Endothelial cell of umbilical vein (primary cell): ENCODE measurements around the gene SERGEF. TPM values are rescaled to one million over a fixed set of nuclear protein-coding genes. Genes with fewer than 3 reads are reported as not detected.

ENCODE experiments used
- BruUV-seq: library from RNA; stranded (reverse); fragments of 400-500 nt; replicated peaks from 2 replicates; lab custom pipeline; 2021; lab: Mats Ljungman, UMichigan
- CTCF ChIA-PET: fragments of 300-600, 350-600 bp; sonication (Branson Sonifier 250); formaldehyde crosslinking; loops from one replicate; lab custom pipeline; 2021; ENCODE audit warnings: antibody characterized with exemption, inconsistent platforms; lab: Charles Lee
- POLR2A ChIA-PET: fragments of 300-600, 350-600 bp; sonication (Branson Sonifier 250); formaldehyde crosslinking; loops from one replicate; lab custom pipeline; 2021; ENCODE audit warnings: antibody characterized with exemption, inconsistent platforms; lab: Charles Lee
- DNase-seq: peaks from one replicate; pipeline ENCODE4 v3.0.0-alpha.2; 2011; ENCODE audit warnings: low read depth, low spot score
- FAIRE-seq: peaks from 2 replicates; lab custom pipeline; 2011; peaks lifted over from hg19 to GRCh38; lab: Jason Lieb, UNC
- H2AFZ ChIP-seq: 2 replicates; pipeline ENCODE4 v1.6.0; 2012; ENCODE audit warnings: low read depth, low read length, control low read depth, inconsistent platforms
- H3K27ac ChIP-seq: 2 replicates; pipeline ENCODE4 v1.5.1; 2011; ENCODE audit warnings: low read depth, mild to moderate bottlenecking, control low read depth, low read length, moderate library complexity; ENCODE audit not compliant: insufficient read depth
- H3K27me3 ChIP-seq, 2 experiments: 2 replicates each; pipeline versions ENCODE4 v1.6.0 to v1.6.1; 2011; ENCODE audit warnings: low read length in 2 of 2, mixed read lengths in 1 of 2; ENCODE audit not compliant: control insufficient read depth in 2 of 2, insufficient read depth in 2 of 2
- H3K36me3 ChIP-seq, 2 experiments: 2 replicates in 1 of 2; 3 replicates in 1 of 2; pipeline ENCODE4 v1.5.1; 2011; ENCODE audit warnings: low read length in 2 of 2, mild to moderate bottlenecking in 1 of 2, moderate library complexity in 1 of 2; ENCODE audit not compliant: control insufficient read depth in 2 of 2, insufficient read depth in 2 of 2; ENCODE audit errors: extremely low read depth in 1 of 2
- H3K4me1 ChIP-seq: 3 replicates; pipeline ENCODE4 v1.5.1; 2011; ENCODE audit warnings: mild to moderate bottlenecking, low read length; ENCODE audit not compliant: control insufficient read depth, insufficient read depth; ENCODE audit errors: extremely low read depth
- H3K4me2 ChIP-seq: 2 replicates; pipeline ENCODE4 v1.6.1; 2011; ENCODE audit warnings: low read length, control low read depth, mixed read lengths; ENCODE audit not compliant: insufficient read depth
- H3K4me3 ChIP-seq, 3 experiments: fragments of 200-600 bp in 1 of 3; sonication (generic), shearing (Covaris generic) in 1 of 3; replicated peaks in 1 of 3; 2 replicates each; pipeline ENCODE4 v1.5.1; 2011 to 2016; ENCODE audit warnings: control low read depth in 3 of 3, low read length in 3 of 3, mild to moderate bottlenecking in 2 of 3, inconsistent platforms in 1 of 3, low read depth in 1 of 3, moderate library complexity in 1 of 3; ENCODE audit not compliant: insufficient read depth in 1 of 3
- H3K79me2 ChIP-seq: 2 replicates; pipeline ENCODE4 v1.6.0; 2012; ENCODE audit warnings: low read length, inconsistent platforms; ENCODE audit not compliant: control insufficient read depth, insufficient read depth
- H3K9ac ChIP-seq: replicated peaks from 2 replicates; pipeline ENCODE3; 2011; ENCODE audit warnings: low read length, control low read depth; ENCODE audit not compliant: insufficient read depth; ENCODE audit errors: extremely low read depth
- H3K9me1 ChIP-seq: replicated peaks from 3 replicates; pipeline ENCODE4 v1.6.0; 2011; ENCODE audit warnings: mild to moderate bottlenecking, low read length; ENCODE audit not compliant: control insufficient read depth, insufficient read depth; ENCODE audit errors: extremely low read depth
- H3K9me3 ChIP-seq: replicated peaks from 2 replicates; pipeline ENCODE4 v1.5.1; 2012; ENCODE audit warnings: low read length, inconsistent platforms; ENCODE audit not compliant: control insufficient read depth, insufficient read depth
- H4K20me1 ChIP-seq: replicated peaks from 2 replicates; pipeline ENCODE3; 2011; ENCODE audit warnings: mild to moderate bottlenecking, low read length; ENCODE audit not compliant: control insufficient read depth, insufficient read depth; ENCODE audit errors: extremely low read depth
- CTCF ChIP-seq, 2 donors: IDR thresholded peaks; 1 replicate in 1 of 2; 2 replicates in 1 of 2; pipeline ENCODE4 v1.5.1; 2011; ENCODE audit warnings: low read length in 2 of 2, mild to moderate bottlenecking in 2 of 2, moderate library complexity in 2 of 2, control low read depth in 1 of 2, inconsistent platforms in 1 of 2, low read depth in 1 of 2; ENCODE audit not compliant: insufficient read depth in 1 of 2; ENCODE audit errors: extremely low read depth in 1 of 2
- EZH2 ChIP-seq: IDR thresholded peaks from 2 replicates; pipeline ENCODE4 v1.6.1; 2012; ENCODE audit warnings: borderline replicate concordance, low read depth, mild to moderate bottlenecking, moderate library complexity, low read length, inconsistent platforms; ENCODE audit not compliant: severe bottlenecking
- FOS ChIP-seq: IDR thresholded peaks from 2 replicates; pipeline ENCODE4 v1.6.1; 2011; ENCODE audit warnings: mild to moderate bottlenecking, low read length, moderate library complexity, borderline replicate concordance; ENCODE audit not compliant: insufficient read depth
- GATA2 ChIP-seq: IDR thresholded peaks from 2 replicates; pipeline ENCODE4 v1.7.0; 2011; ENCODE audit warnings: low read depth, mild to moderate bottlenecking, moderate library complexity, mixed read lengths, low read length; ENCODE audit not compliant: insufficient read length, insufficient read depth
- JUN ChIP-seq: IDR thresholded peaks from 2 replicates; pipeline ENCODE4 v1.6.1; 2011; ENCODE audit warnings: borderline replicate concordance, low read depth; ENCODE audit not compliant: insufficient read length, insufficient read depth
- MAX ChIP-seq: IDR thresholded peaks from 2 replicates; pipeline ENCODE4 v1.6.1; 2011; ENCODE audit not compliant: insufficient read depth, insufficient read length
- MYC ChIP-seq: IDR thresholded peaks from one replicate; pipeline ENCODE4 v1.6.1; 2011; ENCODE audit warnings: mild to moderate bottlenecking, low read depth, low read length
- POLR2A ChIP-seq: IDR thresholded peaks from 2 replicates; pipeline ENCODE4 v1.6.1; 2012; ENCODE audit warnings: low read depth, mild to moderate bottlenecking, control low read depth, low read length
- POLR2AphosphoS5 ChIP-seq: IDR thresholded peaks from 2 replicates; pipeline ENCODE4 v1.6.1; 2012; ENCODE audit warnings: low read depth, mild to moderate bottlenecking, control low read depth, low read length, moderate library complexity; ENCODE audit not compliant: insufficient read depth
- dilution Hi-C: fragments of 300-500 bp; cut with MboI; formaldehyde crosslinking; loops from one replicate; pipeline ENCODE4 v1.15.0; 2019; ENCODE audit warnings: low sequenced_read_pairs; ENCODE audit not compliant: extremely low pct_ligation_motif_present
- intact Hi-C: fragments of 100-400 bp; cut with micrococcal nuclease; formaldehyde crosslinking; loops from one replicate; pipeline ENCODE4 v1.10.0; 2022
- polyA plus RNA-seq, 4 experiments: library from polyadenylated mRNA; depleted of rRNA in 3 of 4; stranded (reverse) in 3 of 4; unstranded in 1 of 4; fragments of >200 nt; gene quantifications; 2 replicates each; pipeline versions ENCODE4 v1.2.1 to v1.2.3, GENCODE V29; 2011 to 2012; ENCODE audit warnings: missing spikeins in 1 of 4
- total RNA-seq: library from RNA; stranded (reverse); gene quantifications from 2 replicates; pipeline ENCODE4 v1.2.3, GENCODE V29; 2021

The SERGEF gene
- total and polyA plus RNA-seq, 2 donors (not counting 3 experiments of a cell fraction or from before 2014, with no cell fraction given): 8.7 to 16.7 TPM

- Histone ChIP-seq H3K9me1 (no peaks in the 10 kb centered on the region), H3K4me2 (no peak overlapping the region), H4K20me1 (no peaks in the 10 kb centered on the region), H3K9me3 (no peaks in the 10 kb centered on the region), H3K79me2 (no peaks in the 10 kb centered on the region), H3K4me1 (no peaks in the 10 kb centered on the region), H3K27ac (no peak overlapping the region), H2AFZ (no peak overlapping the region), H3K36me3 (no peaks in the 10 kb centered on the region), H3K27me3 (no peaks in the 10 kb centered on the region), H3K9ac (no peak overlapping the region), H3K4me3 (no peak overlapping the region)
- POLR2A ChIA-PET: no interaction called here
- dilution Hi-C loops (no loop called here), intact Hi-C loops (no loop called here)
- TF ChIP-seq MAX (no peak), CTCF (IDR thresholded peaks at IDR 0.05; ENCODE audit: extremely low read depth in 1 of 2, insufficient read depth in 1 of 2, low read depth in 1 of 2, low read length in 2 of 2) (no peak), POLR2AphosphoS5 (no peak)
- FAIRE-seq (no peak), DNase-seq (no peak)
- no TSS peak for BruUV-seq
- CTCF ChIA-PET: interaction anchor here (1.6 kb wide), 1 partner anchor 17 kb away, joined by 4 read pairs; no protein-coding TSS in a partner anchor
Measured at GRCh38 chr11:17840101-17840548, 172.7 kb downstream of the SERGEF start.

GRCh38 chr11:17839450-17839849 lies 173.4 kb downstream of the SERGEF start:
- Histone ChIP-seq H3K9ac (no peak overlapping the region), H3K4me3 (no peak overlapping the region), H3K36me3 (no peaks in the 10 kb centered on the region), H3K27ac (no peak overlapping the region), H3K9me3 (no peaks in the 10 kb centered on the region), H2AFZ (no peak overlapping the region), H4K20me1 (no peaks in the 10 kb centered on the region), H3K4me1 (no peaks in the 10 kb centered on the region), H3K4me2 (no peak overlapping the region), H3K9me1 (no peaks in the 10 kb centered on the region), H3K79me2 (no peaks in the 10 kb centered on the region), H3K27me3 (no peaks in the 10 kb centered on the region)
- DNase-seq (no peak), FAIRE-seq (no peak)
- POLR2A ChIA-PET: no interaction called here
- no peak for TF ChIP-seq FOS
- no peak for TF ChIP-seq POLR2AphosphoS5
- TF ChIP-seq EZH2: no peak
- no peak for TF ChIP-seq CTCF (IDR thresholded peaks at IDR 0.05; ENCODE audit: extremely low read depth in 1 of 2, insufficient read depth in 1 of 2, low read depth in 1 of 2, low read length in 2 of 2)
- TF ChIP-seq MAX: no peak
- no peak for TF ChIP-seq GATA2
- no peak for TF ChIP-seq POLR2A
- TF ChIP-seq JUN: no peak
- no peak for TF ChIP-seq MYC
- BruUV-seq: no TSS peak
- dilution Hi-C loops (no loop called here), intact Hi-C loops (no loop called here)
- CTCF ChIA-PET: no interaction called here
